Breast epithelium (tissue), 3 donors: ENCODE measurements around the gene HAGHL.

Experiments used
- CTCF ChIP-seq, 3 donors: fragments of 450-650 bp; IDR thresholded peaks; one replicate each; pipeline ENCODE4 v1.5.1; 2016 to 2017; ENCODE audit warnings: antibody characterized with exemption in 3 of 3, mild to moderate bottlenecking in 3 of 3, moderate library complexity in 3 of 3
- POLR2A ChIP-seq: fragments of 450-650 bp; IDR thresholded peaks from one replicate; pipeline ENCODE4 v1.6.1; 2016; ENCODE audit warnings: antibody characterized with exemption, mild to moderate bottlenecking, moderate library complexity

GRCh38 chr16:769934-770333 lies 43.0 kb downstream of the HAGHL start:
- TF ChIP-seq CTCF (IDR thresholded peaks at IDR 0.05) (no peak), POLR2A (no peak)
